KMS-11 (cell line): ENCODE measurements around the gene CHAT.

Source experiments
- H2AFZ ChIP-seq: fragments of 200-600 bp; sonication (generic); 2 replicates; pipeline ENCODE4 v1.6.1; 2016; ENCODE audit warnings: antibody characterized with exemption, mixed run types, low read depth
- H3K27ac ChIP-seq: fragments of 200-600 bp; sonication (generic); 2 replicates; pipeline ENCODE4 v1.6.1; 2016; ENCODE audit warnings: mild to moderate bottlenecking, mixed run types
- H3K27me3 ChIP-seq: fragments of 200-600 bp; sonication (generic); 2 replicates; pipeline ENCODE4 v1.6.1; 2017; ENCODE audit warnings: mild to moderate bottlenecking, low read depth, mixed run types, moderate library complexity; ENCODE audit not compliant: insufficient read depth
- H3K36me3 ChIP-seq: fragments of 200-600 bp; sonication (generic); 2 replicates; pipeline ENCODE4 v1.6.1; 2017; ENCODE audit warnings: mild to moderate bottlenecking, mixed run types; ENCODE audit not compliant: insufficient read depth
- H3K4me1 ChIP-seq: fragments of 200-600 bp; sonication (generic); 2 replicates; pipeline ENCODE4 v1.6.1; 2016; ENCODE audit warnings: mild to moderate bottlenecking, low read depth, mixed run types; ENCODE audit not compliant: poor library complexity, severe bottlenecking
- H3K4me2 ChIP-seq: fragments of 200-600 bp; sonication (generic); 2 replicates; pipeline ENCODE4 v1.7.0; 2016; ENCODE audit warnings: mild to moderate bottlenecking, mixed run types
- H3K4me3 ChIP-seq: fragments of 200-600 bp; sonication (generic); IDR thresholded peaks from 2 replicates; pipeline ENCODE4 v1.6.1; 2017; ENCODE audit warnings: low read depth, low read length, mixed read lengths; ENCODE audit not compliant: insufficient read depth
- H3K79me2 ChIP-seq: fragments of 200-600 bp; sonication (generic); 2 replicates; pipeline ENCODE4 v1.6.1; 2016; ENCODE audit warnings: low read depth, mixed run types; ENCODE audit not compliant: insufficient read depth
- H3K9ac ChIP-seq: fragments of 200-600 bp; sonication (generic); 2 replicates; pipeline ENCODE4 v1.6.1; 2016; ENCODE audit warnings: mild to moderate bottlenecking, mixed run types
- H4K20me1 ChIP-seq: fragments of 200-600 bp; sonication (generic); 2 replicates; pipeline ENCODE4 v1.6.1; 2016; ENCODE audit warnings: mild to moderate bottlenecking, mixed run types; ENCODE audit not compliant: insufficient read depth
- TF ChIP-seq, protein P1 (sequence below): fragments of 200-600 bp; sonication (generic); conservative IDR thresholded peaks from 2 replicates; pipeline ENCODE4 v1.6.1; 2017; ENCODE audit warnings: low read depth, mild to moderate bottlenecking, antibody characterized with exemption, low read length, moderate library complexity, mixed read lengths

The CHAT gene

DNA sequence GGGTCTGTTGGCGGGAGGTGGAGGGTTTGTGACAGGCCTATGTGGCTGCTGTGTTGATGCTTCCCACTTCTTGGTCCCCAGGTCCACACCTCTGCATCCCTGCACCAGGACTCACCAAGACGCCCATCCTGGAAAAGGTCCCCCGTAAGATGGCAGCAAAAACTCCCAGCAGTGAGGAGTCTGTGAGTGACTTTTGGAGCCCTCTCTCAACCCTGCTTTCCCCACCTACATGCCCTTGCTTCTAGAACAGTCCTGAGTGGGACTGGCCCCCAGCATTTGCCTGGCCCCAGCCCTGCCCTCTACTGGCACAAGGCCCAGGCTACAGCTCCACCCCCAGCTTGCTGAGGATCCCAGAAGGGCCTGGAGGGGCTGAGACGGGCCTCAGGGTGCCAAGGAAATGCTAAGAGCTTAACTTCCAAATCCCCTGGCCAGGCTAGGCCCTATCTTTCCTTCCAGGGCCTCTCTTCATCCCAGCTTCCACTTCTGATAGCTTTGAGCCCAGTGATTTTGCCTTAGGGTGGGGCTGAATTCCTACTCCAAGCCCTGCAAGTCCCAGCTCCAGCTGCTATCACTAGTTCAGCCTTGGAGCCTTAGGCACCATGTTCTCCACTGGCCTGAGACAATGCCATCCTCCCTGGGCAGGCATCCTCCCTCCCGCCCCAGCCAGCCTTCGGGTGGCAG is 2.7 kb downstream of the CHAT start:
- no peak overlapping the region for H3K9ac ChIP-seq
- H3K4me1 ChIP-seq, result no peaks in the 10 kb centered on the region
- H2AFZ ChIP-seq, result no peak overlapping the region
- H3K27me3 ChIP-seq, result peaks cover 4% of the 10 kb centered on the region; the same call in 1 of the 2 replicates
- H3K4me3 ChIP-seq, result no peak overlapping the region
- H3K79me2 ChIP-seq, result no peaks in the 10 kb centered on the region
- H4K20me1 ChIP-seq, result no peaks in the 10 kb centered on the region
- H3K36me3 ChIP-seq, result no peaks in the 10 kb centered on the region
- H3K4me2 ChIP-seq, result no peak overlapping the region
- TF ChIP-seq, protein P1, sequence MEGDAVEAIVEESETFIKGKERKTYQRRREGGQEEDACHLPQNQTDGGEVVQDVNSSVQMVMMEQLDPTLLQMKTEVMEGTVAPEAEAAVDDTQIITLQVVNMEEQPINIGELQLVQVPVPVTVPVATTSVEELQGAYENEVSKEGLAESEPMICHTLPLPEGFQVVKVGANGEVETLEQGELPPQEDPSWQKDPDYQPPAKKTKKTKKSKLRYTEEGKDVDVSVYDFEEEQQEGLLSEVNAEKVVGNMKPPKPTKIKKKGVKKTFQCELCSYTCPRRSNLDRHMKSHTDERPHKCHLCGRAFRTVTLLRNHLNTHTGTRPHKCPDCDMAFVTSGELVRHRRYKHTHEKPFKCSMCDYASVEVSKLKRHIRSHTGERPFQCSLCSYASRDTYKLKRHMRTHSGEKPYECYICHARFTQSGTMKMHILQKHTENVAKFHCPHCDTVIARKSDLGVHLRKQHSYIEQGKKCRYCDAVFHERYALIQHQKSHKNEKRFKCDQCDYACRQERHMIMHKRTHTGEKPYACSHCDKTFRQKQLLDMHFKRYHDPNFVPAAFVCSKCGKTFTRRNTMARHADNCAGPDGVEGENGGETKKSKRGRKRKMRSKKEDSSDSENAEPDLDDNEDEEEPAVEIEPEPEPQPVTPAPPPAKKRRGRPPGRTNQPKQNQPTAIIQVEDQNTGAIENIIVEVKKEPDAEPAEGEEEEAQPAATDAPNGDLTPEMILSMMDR, result no peak
- H3K27ac ChIP-seq, result no peak overlapping the region

DNA sequence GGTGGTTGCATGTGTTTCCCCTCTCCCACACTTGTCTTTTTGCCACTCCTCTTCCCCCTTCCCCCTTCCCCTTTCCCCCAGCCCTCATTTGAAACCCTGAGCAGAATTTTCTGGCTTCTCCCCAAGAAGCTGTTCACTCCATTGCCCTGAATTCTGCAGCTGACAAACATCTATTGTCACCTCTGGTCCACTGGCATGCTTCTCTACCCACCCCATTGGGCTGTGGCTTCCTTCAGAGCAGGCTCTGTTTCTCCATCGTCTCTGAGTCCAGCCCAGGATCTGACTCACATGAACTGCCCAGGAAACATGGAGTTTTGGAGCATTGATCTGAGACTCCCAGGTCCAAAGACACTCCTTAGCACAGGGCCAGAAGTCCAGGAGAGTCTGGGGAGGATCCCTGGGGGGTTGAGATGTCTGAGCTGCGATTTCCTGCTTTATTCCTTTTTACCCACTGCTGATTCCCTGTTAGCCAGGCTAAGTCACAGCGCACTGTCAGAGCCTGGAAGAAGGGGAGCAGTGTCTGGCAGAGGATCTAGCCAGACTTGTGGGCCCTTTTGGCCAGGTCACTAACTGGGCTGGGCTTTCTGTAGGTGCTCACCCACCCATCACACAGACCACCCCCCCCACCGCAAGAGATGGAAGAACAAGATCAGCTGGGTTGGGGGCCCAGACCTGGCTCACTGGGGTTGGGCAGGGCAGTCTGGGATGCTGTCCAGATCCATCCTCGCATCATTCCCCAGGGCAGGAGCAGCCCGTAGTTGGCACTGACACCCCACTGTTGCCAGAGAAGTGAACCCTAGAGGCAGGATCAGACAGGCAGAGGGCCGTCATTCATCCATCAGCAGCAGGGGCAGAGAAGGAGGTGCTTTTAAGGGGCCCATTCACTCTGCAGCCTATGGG is 3.5 kb downstream of the CHAT start:
- Histone ChIP-seq H3K36me3 (no peaks in the 10 kb centered on the region), H3K9ac (no peak overlapping the region), H3K4me3 (no peak overlapping the region), H4K20me1 (no peaks in the 10 kb centered on the region), H3K4me2 (no peak overlapping the region), H3K4me1 (no peaks in the 10 kb centered on the region), H2AFZ (no peak overlapping the region), H3K79me2 (no peaks in the 10 kb centered on the region), H3K27ac (no peak overlapping the region), H3K27me3 (peaks cover 4% of the 10 kb centered on the region; the same call in 1 of the 2 replicates)
- TF ChIP-seq, protein P1, result no peak

DNA sequence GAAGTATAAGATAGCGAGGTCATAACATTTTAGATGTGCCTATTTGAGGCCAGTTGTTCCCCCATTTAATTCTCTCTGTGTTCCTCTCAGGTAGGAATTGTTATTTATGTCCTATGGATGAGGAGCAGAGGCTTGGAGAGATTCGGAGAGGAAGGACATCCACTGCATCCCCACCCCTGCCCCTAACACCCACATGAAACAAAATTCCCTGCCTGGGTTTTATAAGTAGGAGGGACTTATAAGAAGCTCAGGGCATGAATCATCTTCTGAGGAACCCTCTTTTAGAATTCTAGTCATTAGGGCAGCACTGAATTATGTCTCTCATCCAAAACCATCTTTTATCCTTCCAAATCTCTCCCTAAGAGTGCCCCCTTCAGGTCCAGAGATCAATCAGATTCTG is 5.0 kb downstream of the CHAT start:
- H4K20me1 ChIP-seq, result no peaks in the 10 kb centered on the region
- no peaks in the 10 kb centered on the region; the same call in 1 of the 2 replicates for H3K27me3 ChIP-seq
- H3K4me2 ChIP-seq, result no peak overlapping the region
- no peaks in the 10 kb centered on the region for H3K79me2 ChIP-seq
- H3K9ac ChIP-seq, result no peak overlapping the region
- TF ChIP-seq, protein P1, result no peak
- H3K4me3 ChIP-seq, result no peak overlapping the region
- H3K27ac ChIP-seq, result no peak overlapping the region
- H3K36me3 ChIP-seq, result no peaks in the 10 kb centered on the region
- no peak overlapping the region for H2AFZ ChIP-seq
- H3K4me1 ChIP-seq, result no peaks in the 10 kb centered on the region

DNA sequence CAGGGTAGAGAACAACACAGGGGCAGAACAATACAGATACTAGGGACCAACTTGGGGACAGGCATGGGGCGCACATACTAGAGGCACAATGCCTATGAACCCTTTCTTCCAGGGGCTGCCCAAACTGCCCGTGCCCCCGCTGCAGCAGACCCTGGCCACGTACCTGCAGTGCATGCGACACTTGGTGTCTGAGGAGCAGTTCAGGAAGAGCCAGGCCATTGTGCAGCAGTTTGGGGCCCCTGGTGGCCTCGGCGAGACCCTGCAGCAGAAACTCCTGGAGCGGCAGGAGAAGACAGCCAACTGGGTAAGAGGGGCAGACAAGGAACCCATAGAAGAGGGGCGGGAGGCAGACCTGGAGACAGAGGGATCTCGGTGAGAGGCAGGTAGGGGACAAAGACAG is 5.8 kb downstream of the CHAT start:
- Histone ChIP-seq H2AFZ (no peak overlapping the region), H3K9ac (no peak overlapping the region), H3K4me3 (no peak overlapping the region), H4K20me1 (no peaks in the 10 kb centered on the region), H3K79me2 (no peaks in the 10 kb centered on the region), H3K4me1 (no peaks in the 10 kb centered on the region), H3K36me3 (no peaks in the 10 kb centered on the region), H3K4me2 (no peak overlapping the region), H3K27me3 (no peaks in the 10 kb centered on the region; the same call in 1 of the 2 replicates), H3K27ac (no peak overlapping the region)
- TF ChIP-seq, protein P1, result no peak
